H1 (cell line): ENCODE results near the gene BLOC1S4. TPM values are rescaled to one million over a fixed set of nuclear protein-coding genes. Genes with fewer than 3 reads are reported as not detected.

Source experiments
- CTCF ChIA-PET: fragments of 300-600 bp; sonication (Branson Sonifier 250); formaldehyde crosslinking; loops from one replicate; lab custom pipeline; 2021; ENCODE audit not compliant: partially characterized antibody; lab: Charles Lee
- POLR2A ChIA-PET: fragments of 300-600 bp; sonication (Branson Sonifier 250); formaldehyde crosslinking; loops from one replicate; lab custom pipeline; 2021; ENCODE audit warnings: inconsistent platforms; ENCODE audit not compliant: partially characterized antibody; lab: Charles Lee
- DNase-seq, 2 experiments: peaks; one replicate each; pipeline versions ENCODE4 v3.0.0 to v3.0.0-alpha.2; 2010 to 2022; ENCODE audit warnings: low spot score in 2 of 2, low read depth in 1 of 2, mixed read lengths in 1 of 2
- FAIRE-seq: peaks from 2 replicates; lab custom pipeline; 2011; peaks lifted over from hg19 to GRCh38; lab: Jason Lieb, UNC
- H2AFZ ChIP-seq: 2 replicates; pipeline ENCODE4 v1.8.1; 2012; ENCODE audit warnings: low read length, inconsistent platforms
- H2AK5ac ChIP-seq: 2 replicates; pipeline ENCODE4 v1.6.1; 2013; ENCODE audit warnings: low read depth, low read length
- H2BK120ac ChIP-seq: replicated peaks from 2 replicates; pipeline ENCODE3; 2013; ENCODE audit warnings: low read depth, low read length, inconsistent platforms
- H2BK12ac ChIP-seq: 2 replicates; pipeline ENCODE4 v1.6.1; 2013; ENCODE audit warnings: low read depth, low read length
- H2BK15ac ChIP-seq: 2 replicates; pipeline ENCODE4 v1.6.1; 2013; ENCODE audit warnings: low read length
- H2BK20ac ChIP-seq: 2 replicates; pipeline ENCODE4 v1.6.1; 2013; ENCODE audit warnings: low read length
- H2BK5ac ChIP-seq: 2 replicates; pipeline ENCODE4 v1.6.1; 2013; ENCODE audit warnings: low read depth, low read length
- H3K14ac ChIP-seq: 2 replicates; pipeline ENCODE4 v1.6.1; 2013; ENCODE audit warnings: inconsistent platforms; ENCODE audit not compliant: insufficient read length
- H3K18ac ChIP-seq: 2 replicates; pipeline ENCODE4 v1.6.1; 2013; ENCODE audit warnings: low read length; ENCODE audit errors: extremely low read depth
- H3K23ac ChIP-seq: 2 replicates; pipeline ENCODE4 v1.6.1; 2013; ENCODE audit warnings: inconsistent platforms; ENCODE audit not compliant: insufficient read length
- H3K23me2 ChIP-seq: 2 replicates; pipeline ENCODE4 v1.6.1; 2013; ENCODE audit warnings: low read depth, low read length
- H3K27ac ChIP-seq: 2 replicates; pipeline ENCODE4 v1.6.1; 2011; ENCODE audit warnings: low read depth, low read length, inconsistent platforms
- H3K27me3 ChIP-seq, 4 experiments: replicated peaks in 1 of 4; 1 replicate in 1 of 4; 2 replicates in 3 of 4; pipeline versions ENCODE4 v1.6.1 to v1.8.1; 2011 to 2013; ENCODE audit warnings: low read length in 3 of 4, mild to moderate bottlenecking in 3 of 4, inconsistent platforms in 2 of 4, mixed read lengths in 2 of 4, moderate library complexity in 1 of 4; ENCODE audit not compliant: control insufficient read depth in 3 of 4, insufficient read depth in 3 of 4; ENCODE audit errors: extremely low read depth in 1 of 4
- H3K36me3 ChIP-seq, 4 experiments: 2 replicates each; pipeline versions ENCODE4 v1.6.1 to v1.8.1; 2011 to 2013; ENCODE audit warnings: mild to moderate bottlenecking in 4 of 4, low read length in 3 of 4, moderate library complexity in 2 of 4, control low read depth in 1 of 4, inconsistent platforms in 1 of 4; ENCODE audit not compliant: insufficient read depth in 4 of 4, control insufficient read depth in 2 of 4
- H3K4ac ChIP-seq: replicated peaks from 2 replicates; pipeline ENCODE3; 2013; ENCODE audit warnings: low read length, low read depth, mixed read lengths, inconsistent platforms; ENCODE audit not compliant: insufficient read length
- H3K4me1 ChIP-seq, 4 experiments: replicated peaks in 1 of 4; 1 replicate in 1 of 4; 2 replicates in 3 of 4; pipeline versions ENCODE4 v1.6.1 to v1.8.1; 2011 to 2013; ENCODE audit warnings: low read length in 3 of 4, inconsistent platforms in 2 of 4, mixed read lengths in 1 of 4; ENCODE audit not compliant: insufficient read depth in 4 of 4, control insufficient read depth in 3 of 4
- H3K4me2 ChIP-seq, 2 experiments: 2 replicates each; pipeline versions ENCODE4 v1.6.1 to v1.8.1; 2011 to 2013; ENCODE audit warnings: low read depth in 2 of 2, low read length in 2 of 2, control low read depth in 1 of 2, inconsistent platforms in 1 of 2, mild to moderate bottlenecking in 1 of 2; ENCODE audit not compliant: insufficient read depth in 1 of 2
- H3K4me3 ChIP-seq, 4 experiments: fragments of 200-600, 300-600 bp in 1 of 4; sonication (generic), shearing (Covaris generic), sonication (Bioruptor Twin) in 1 of 4; 2 replicates each; pipeline versions ENCODE4 v1.5.1 to v1.8.1; 2011 to 2016; ENCODE audit warnings: low read length in 4 of 4, low read depth in 3 of 4, control low read depth in 2 of 4, inconsistent platforms in 2 of 4, mild to moderate bottlenecking in 2 of 4, mixed read lengths in 1 of 4, moderate library complexity in 1 of 4; ENCODE audit not compliant: insufficient read depth in 2 of 4; ENCODE audit errors: extremely low read depth in 1 of 4
- H3K56ac ChIP-seq: replicated peaks from 2 replicates; pipeline ENCODE3; 2013; ENCODE audit warnings: low read depth, mild to moderate bottlenecking, mixed read lengths, low read length, inconsistent platforms; ENCODE audit not compliant: insufficient read length
- H3K79me1 ChIP-seq: 2 replicates; pipeline ENCODE4 v1.6.1; 2013; ENCODE audit warnings: low read depth, low read length, control low read depth
- H3K79me2 ChIP-seq, 2 experiments: 2 replicates each; pipeline versions ENCODE4 v1.6.1 to v1.8.1; 2012 to 2013; ENCODE audit warnings: low read length in 2 of 2, mild to moderate bottlenecking in 2 of 2, inconsistent platforms in 1 of 2; ENCODE audit not compliant: insufficient read depth in 2 of 2, control insufficient read depth in 1 of 2
- H3K9ac ChIP-seq, 4 experiments: replicated peaks in 1 of 4; 1 replicate in 1 of 4; 2 replicates in 3 of 4; pipeline versions ENCODE4 v1.6.1 to v1.8.1; 2011 to 2013; ENCODE audit warnings: low read depth in 3 of 4, low read length in 3 of 4, control low read depth in 2 of 4, mild to moderate bottlenecking in 2 of 4, moderate library complexity in 2 of 4, inconsistent platforms in 1 of 4; ENCODE audit errors: extremely low read depth in 1 of 4
- H3K9me3 ChIP-seq, 2 experiments: 2 replicates each; pipeline versions ENCODE4 v1.6.1 to v1.8.1; 2012 to 2013; ENCODE audit warnings: mild to moderate bottlenecking in 2 of 2, moderate library complexity in 2 of 2, control low read depth in 1 of 2, inconsistent platforms in 1 of 2, low read depth in 1 of 2, low read length in 1 of 2, mixed read lengths in 1 of 2; ENCODE audit not compliant: insufficient read depth in 2 of 2
- H4K20me1 ChIP-seq, 2 experiments: replicated peaks in 1 of 2; 2 replicates each; pipeline versions ENCODE3 to v1.8.1; 2011 to 2013; ENCODE audit warnings: inconsistent platforms in 2 of 2, low read length in 2 of 2, mild to moderate bottlenecking in 1 of 2; ENCODE audit not compliant: insufficient read depth in 2 of 2, control insufficient read depth in 1 of 2
- H4K5ac ChIP-seq: 2 replicates; pipeline ENCODE4 v1.6.1; 2013; ENCODE audit warnings: low read length, low read depth, mixed read lengths, inconsistent platforms; ENCODE audit not compliant: insufficient read length
- H4K8ac ChIP-seq: 2 replicates; pipeline ENCODE4 v1.8.0; 2013; ENCODE audit warnings: mild to moderate bottlenecking, moderate library complexity, low read length, inconsistent platforms; ENCODE audit not compliant: insufficient read depth; ENCODE audit errors: extremely low read depth
- H4K91ac ChIP-seq: replicated peaks from 2 replicates; pipeline ENCODE3; 2013; ENCODE audit warnings: low read length, mixed read lengths, inconsistent platforms; ENCODE audit not compliant: insufficient read length
- CEBPB ChIP-seq: IDR thresholded peaks from 2 replicates; pipeline ENCODE4 v1.6.1; 2012; ENCODE audit warnings: low read depth, low read length
- CREB1 ChIP-seq: IDR thresholded peaks from 2 replicates; pipeline ENCODE4 v1.6.1; 2012; ENCODE audit warnings: inconsistent platforms
- NANOG ChIP-seq: IDR thresholded peaks from 2 replicates; pipeline ENCODE4 v1.6.1; 2011; ENCODE audit warnings: low read length, low read depth, mild to moderate bottlenecking, inconsistent platforms; ENCODE audit not compliant: insufficient read depth, poor library complexity, severe bottlenecking
- RAD21 ChIP-seq, 2 experiments: IDR thresholded peaks in 1 of 2; conservative IDR thresholded peaks in 1 of 2; 2 replicates each; pipeline ENCODE4 v1.6.1; 2011; ENCODE audit warnings: low read depth in 2 of 2, low read length in 2 of 2, improper control_type of control experiment in 1 of 2, inconsistent platforms in 1 of 2, mild to moderate bottlenecking in 1 of 2, moderate library complexity in 1 of 2
- RFX5 ChIP-seq: IDR thresholded peaks from 2 replicates; pipeline ENCODE4 v1.6.1; 2011; ENCODE audit warnings: low read depth, low read length, improper control_type of control experiment, borderline replicate concordance
- SIN3A ChIP-seq, 2 experiments: IDR thresholded peaks in 1 of 2; conservative IDR thresholded peaks in 1 of 2; 2 replicates each; pipeline ENCODE4 v1.6.1; 2011 to 2012; ENCODE audit warnings: low read length in 2 of 2, improper control_type of control experiment in 1 of 2, low read depth in 1 of 2, mild to moderate bottlenecking in 1 of 2
- YY1 ChIP-seq: IDR thresholded peaks from 2 replicates; pipeline ENCODE4 v1.6.1; 2011; ENCODE audit warnings: low read depth, mild to moderate bottlenecking, low read length
- WGBS, 2 experiments: shearing (Covaris generic) in 1 of 2; methylation state at CpG; one replicate each; pipeline versions ENCODE4 v1.1.6 to v1.1.7; 2013 to 2015; ENCODE audit warnings: low lambda C conversion rate in 2 of 2, mixed read lengths in 2 of 2, inconsistent platforms in 1 of 2, low coverage in 1 of 2, missing lambda C conversion rate in 1 of 2; ENCODE audit not compliant: insufficient replicate concordance in 2 of 2, insufficient coverage in 1 of 2, insufficient read length in 1 of 2; ENCODE audit errors: extremely low coverage in 1 of 2, missing lambda C conversion rate in 1 of 2; 5-methylcytosine and 5-hydroxymethylcytosine counted together
- polyA plus RNA-seq, 7 experiments: library from polyadenylated mRNA; depleted of rRNA in 3 of 7; stranded (reverse) in 5 of 7; unstranded in 2 of 7; fragments of >200 nt in 5 of 7; fragments of 200-250 nt in 2 of 7; gene quantifications; 1 replicate in 5 of 7; 2 replicates in 1 of 7; 4 replicates in 1 of 7; pipeline versions ENCODE4 v1.2.1 to v1.2.3, GENCODE V29; 2011 to 2013; ENCODE audit warnings: missing spikeins in 2 of 7, mixed read lengths in 2 of 7
- total RNA-seq: library from RNA; stranded (reverse); fragmentation: NEBNext Ultra II Directional; extraction: Animal tissue kit (Norgen Biotek cat#: 25700); gene quantifications from 2 replicates; pipeline ENCODE4 v1.2.1, GENCODE V29; 2021
- TF ChIP-seq, protein P1 (sequence below), 3 experiments: IDR thresholded peaks; 1 replicate in 2 of 3; 2 replicates in 1 of 3; pipeline versions ENCODE4 v1.5.1 to v1.6.1; 2011; ENCODE audit warnings: low read length in 3 of 3, mild to moderate bottlenecking in 3 of 3, inconsistent platforms in 2 of 3, low read depth in 1 of 3, moderate library complexity in 1 of 3; ENCODE audit not compliant: insufficient read depth in 1 of 3; ENCODE audit errors: control extremely low read depth in 1 of 3
- TF ChIP-seq, protein P2 (sequence below): IDR thresholded peaks from 2 replicates; pipeline ENCODE4 v1.6.1; 2011; ENCODE audit warnings: low read length, improper control_type of control experiment

BLOC1S4 gene
- total and polyA plus RNA-seq, 2 of the 8 experiments (the other 6 are each of a cell fraction or from before 2014, with no cell fraction given): 19.1 to 27.8 TPM

DNA sequence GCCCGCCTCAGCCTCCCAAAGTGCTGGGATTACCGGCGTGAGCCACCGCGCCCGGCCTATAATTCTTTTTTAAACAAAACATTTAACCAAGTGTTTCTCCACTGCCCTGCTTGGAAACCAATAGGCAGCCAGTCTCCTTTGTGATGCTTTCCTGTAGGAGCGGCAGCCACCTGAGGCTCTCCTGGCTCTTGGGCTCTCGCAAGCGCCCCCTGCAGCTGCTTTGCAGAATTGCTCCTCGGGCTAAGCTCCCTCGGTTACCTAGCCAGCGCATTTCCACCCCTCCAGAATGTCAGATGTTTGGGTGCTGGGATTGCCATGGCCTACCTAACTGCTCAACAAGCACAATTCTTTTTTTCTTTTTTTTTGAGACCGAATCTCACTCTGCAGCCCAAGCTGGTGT, 14.6 kb upstream of the BLOC1S4 start:
- Histone ChIP-seq H3K4me1 (no peaks in the 10 kb centered on the region; a peak in 1 of 7 replicates), H2BK20ac (no peak overlapping the region), H2AK5ac (no peak overlapping the region), H3K36me3 (peaks cover 0 to 12% (median 5%) of the 10 kb centered on the region in 4 experiments; a peak in 4 of 8 replicates), H2BK15ac (no peak overlapping the region), H4K5ac (no peak overlapping the region), H3K27ac (no peak overlapping the region), H4K8ac (no peak overlapping the region), H3K79me2 (peaks cover 1 to 32% of the 10 kb centered on the region in 2 experiments), H3K56ac (no peak overlapping the region), H3K4me2 (no peak overlapping the region), H2BK5ac (no peak overlapping the region), H3K9me3 (peaks cover 3 to 5% of the 10 kb centered on the region in 2 experiments; a peak in 2 of 4 replicates), H2BK12ac (no peak overlapping the region), H3K18ac (no peak overlapping the region), H4K91ac (no peak overlapping the region), H2BK120ac (no peak overlapping the region), H3K9ac (no peak overlapping the region), H3K23me2 (no peaks in the 10 kb centered on the region), H3K23ac (no peak overlapping the region), H3K27me3 (no peaks in the 10 kb centered on the region), H3K4me3 (no peak overlapping the region), H3K14ac (no peak overlapping the region), H4K20me1 (no peaks in the 10 kb centered on the region), H3K79me1 (peaks cover 9% of the 10 kb centered on the region; the same call in 1 of the 2 replicates), H3K4ac (no peak overlapping the region), H2AFZ (no peak overlapping the region)
- WGBS, 2 experiments: 35% methylated on average over 13 of the region's 13 CpGs; no CpG with 5 or more reads in 1 of the 2 experiments
- POLR2A ChIA-PET: interaction anchor here (0.6 to 2.1 kb wide), 4 partner anchors 11 to 1454 kb away, joined by 3 to 5 read pairs (median 3); no protein-coding TSS in a partner anchor
- DNase-seq: peak; percentile 73 to 95
- CTCF ChIA-PET: interaction anchor here (0.6 to 5.0 kb wide), 25 partner anchors 11 to 861 kb away, joined by 3 to 59 read pairs (median 3); no protein-coding TSS in a partner anchor
- peak; percentile 71 for FAIRE-seq
- TF ChIP-seq RAD21 (IDR thresholded peaks at IDR 0.05 in 1 of 2, conservative IDR thresholded peaks at IDR 0.05 in 1 of 2; ENCODE audit: low read depth in 2 of 2, low read length in 2 of 2): peak; percentile 62 to 72
- TF ChIP-seq CREB1: peak; percentile 22; the same call in 1 of the 2 replicates
- no peak for TF ChIP-seq NANOG
- TF ChIP-seq, protein P1, sequence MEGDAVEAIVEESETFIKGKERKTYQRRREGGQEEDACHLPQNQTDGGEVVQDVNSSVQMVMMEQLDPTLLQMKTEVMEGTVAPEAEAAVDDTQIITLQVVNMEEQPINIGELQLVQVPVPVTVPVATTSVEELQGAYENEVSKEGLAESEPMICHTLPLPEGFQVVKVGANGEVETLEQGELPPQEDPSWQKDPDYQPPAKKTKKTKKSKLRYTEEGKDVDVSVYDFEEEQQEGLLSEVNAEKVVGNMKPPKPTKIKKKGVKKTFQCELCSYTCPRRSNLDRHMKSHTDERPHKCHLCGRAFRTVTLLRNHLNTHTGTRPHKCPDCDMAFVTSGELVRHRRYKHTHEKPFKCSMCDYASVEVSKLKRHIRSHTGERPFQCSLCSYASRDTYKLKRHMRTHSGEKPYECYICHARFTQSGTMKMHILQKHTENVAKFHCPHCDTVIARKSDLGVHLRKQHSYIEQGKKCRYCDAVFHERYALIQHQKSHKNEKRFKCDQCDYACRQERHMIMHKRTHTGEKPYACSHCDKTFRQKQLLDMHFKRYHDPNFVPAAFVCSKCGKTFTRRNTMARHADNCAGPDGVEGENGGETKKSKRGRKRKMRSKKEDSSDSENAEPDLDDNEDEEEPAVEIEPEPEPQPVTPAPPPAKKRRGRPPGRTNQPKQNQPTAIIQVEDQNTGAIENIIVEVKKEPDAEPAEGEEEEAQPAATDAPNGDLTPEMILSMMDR (IDR thresholded peaks at IDR 0.05; ENCODE audit: control extremely low read depth in 1 of 3, insufficient read depth in 1 of 3, low read depth in 1 of 3, low read length in 3 of 3): peak; percentile 82 to 94 (median 85)
- TF ChIP-seq RFX5: no peak
- peak in 1 of 2 experiments; percentile 52; a peak in 1 of 4 replicates for TF ChIP-seq SIN3A (conservative IDR thresholded peaks at IDR 0.05 in 1 of 2, IDR thresholded peaks at IDR 0.05 in 1 of 2; ENCODE audit: low read depth in 1 of 2, low read length in 2 of 2)
- TF ChIP-seq, protein P2, sequence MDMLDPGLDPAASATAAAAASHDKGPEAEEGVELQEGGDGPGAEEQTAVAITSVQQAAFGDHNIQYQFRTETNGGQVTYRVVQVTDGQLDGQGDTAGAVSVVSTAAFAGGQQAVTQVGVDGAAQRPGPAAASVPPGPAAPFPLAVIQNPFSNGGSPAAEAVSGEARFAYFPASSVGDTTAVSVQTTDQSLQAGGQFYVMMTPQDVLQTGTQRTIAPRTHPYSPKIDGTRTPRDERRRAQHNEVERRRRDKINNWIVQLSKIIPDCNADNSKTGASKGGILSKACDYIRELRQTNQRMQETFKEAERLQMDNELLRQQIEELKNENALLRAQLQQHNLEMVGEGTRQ: peak; percentile 60
- no peak for TF ChIP-seq CEBPB
- TF ChIP-seq YY1: peak; percentile 53; the same call in 1 of the 2 replicates
